HG03097 (cell line): ENCODE results near the gene LMAN1L.

Source experiments
- ATAC-seq: cut with Tn5 transposase; IDR thresholded peaks from one replicate; pipeline ENCODE4 v1.9.1; 2021; ENCODE audit not compliant: unreplicated experiment, low FRiP score

Gene LMAN1L

GRCh38 chr15:74812533-74812932, at the start of gene LMAN1L:
TSS of gene LMAN1L (plus strand) at chr15:74812835. CDS start at chr15:74812855, 20 bp downstream.
- no peak for ATAC-seq

- no peak for ATAC-seq
These were observed 49.2 kb upstream of the LMAN1L start for GRCh38 chr15:74763416-74763815.

DNA sequence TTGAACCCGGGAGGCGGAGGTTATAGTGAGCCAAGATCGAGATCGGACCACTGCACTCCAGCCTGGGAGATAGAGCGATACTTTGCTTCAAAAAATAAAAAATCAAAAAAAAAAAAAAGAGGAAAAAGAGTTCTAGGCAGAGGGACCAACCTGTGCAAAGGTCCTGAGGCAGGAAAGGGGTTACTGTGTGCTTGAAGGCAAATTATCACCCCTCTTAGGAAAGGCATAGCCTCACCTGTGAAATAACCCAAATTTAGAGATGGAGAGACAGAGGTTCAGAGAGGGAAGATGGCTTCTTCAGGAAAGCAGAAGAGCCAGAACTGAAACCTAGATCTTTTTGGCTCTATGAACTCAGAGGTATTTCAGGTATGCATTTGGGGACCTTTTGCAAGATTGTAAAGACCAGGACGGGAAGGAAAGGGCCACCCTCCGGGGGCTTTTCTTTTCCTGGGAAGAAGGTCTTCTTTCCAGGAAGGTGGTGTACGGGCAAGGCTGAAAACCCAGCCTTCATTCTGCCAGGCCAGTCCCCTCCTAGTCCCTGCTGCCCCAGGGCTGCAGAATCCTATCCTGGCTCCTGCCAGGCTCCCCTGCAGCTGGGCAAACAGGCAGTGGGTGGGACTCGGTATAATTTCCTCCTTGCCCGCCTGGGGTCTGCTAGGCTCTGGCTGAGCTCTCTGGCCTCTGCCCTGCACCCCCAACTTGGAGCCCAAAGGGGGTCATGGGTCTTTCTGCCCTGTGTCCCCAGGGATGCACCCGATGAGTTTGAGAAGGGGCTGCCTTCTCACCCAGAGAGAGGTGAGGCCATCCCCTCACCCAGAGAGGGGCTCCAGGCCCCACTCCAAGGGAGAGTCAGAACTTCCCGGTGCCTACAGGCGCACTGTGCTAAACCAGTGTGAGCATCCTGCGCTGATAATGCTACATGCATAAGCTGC, 45.2 kb upstream of the LMAN1L start:
- ATAC-seq, result no peak

DNA sequence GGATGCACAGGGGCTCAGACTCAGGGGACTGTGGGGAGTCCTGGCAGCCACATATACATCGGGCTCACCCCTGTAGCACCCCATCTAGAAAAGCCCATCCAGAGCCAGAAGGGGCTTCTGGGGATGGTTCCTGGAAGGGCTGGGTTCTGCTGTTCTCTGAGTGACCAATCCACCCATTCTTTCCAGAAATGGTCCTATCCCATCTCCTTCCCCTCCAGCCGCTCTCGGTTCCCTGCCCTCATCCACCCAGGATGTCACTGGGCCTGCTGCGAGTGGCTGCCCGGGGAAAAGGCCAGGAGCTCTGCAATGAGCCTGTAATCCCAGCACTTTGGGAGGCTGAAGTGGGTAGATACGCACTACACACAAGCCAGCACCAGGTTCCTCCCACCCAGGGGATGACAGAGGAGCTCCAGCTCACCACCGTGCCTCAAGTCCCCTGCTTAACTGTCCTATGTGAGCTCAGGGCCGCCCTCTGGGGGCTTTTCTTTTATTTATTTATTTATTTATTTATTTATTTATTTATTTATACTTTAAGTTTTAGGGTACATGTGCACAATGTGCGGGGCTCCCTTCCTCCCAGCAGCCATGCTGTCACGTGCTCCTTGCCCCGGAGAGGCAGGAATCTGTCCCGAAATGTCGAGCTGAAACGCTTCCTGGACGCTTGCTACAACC, 44.4 kb upstream of the LMAN1L start:
- no peak for ATAC-seq

DNA sequence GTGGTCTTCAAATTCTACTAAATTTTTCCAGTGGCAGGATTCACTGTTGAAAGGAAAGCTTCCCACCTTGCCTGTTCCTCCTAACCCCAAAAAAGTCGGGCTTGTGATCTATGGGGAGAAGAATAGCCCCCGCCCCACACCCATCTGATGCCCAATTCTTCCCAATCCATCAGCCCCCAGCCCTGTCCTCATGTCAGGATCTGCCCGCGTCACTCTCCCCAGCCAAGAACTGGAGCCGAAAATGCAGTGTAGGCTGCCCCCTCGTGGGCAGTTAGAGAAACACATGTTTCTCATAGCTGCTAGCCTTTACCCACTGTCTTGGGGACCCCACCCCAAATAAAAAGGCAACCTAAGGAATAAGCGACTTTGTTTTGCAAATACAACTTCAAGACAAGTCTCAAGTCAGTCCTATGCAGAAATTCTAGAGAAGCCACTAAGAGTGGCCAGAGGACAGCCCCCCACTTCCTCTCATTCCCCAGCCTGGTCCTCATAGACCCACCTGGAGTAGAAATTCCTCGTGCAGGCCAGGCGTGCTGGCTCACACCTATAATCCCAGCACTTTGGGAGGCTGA, 43.8 kb upstream of the LMAN1L start:
- ATAC-seq, result no peak

- no peak for ATAC-seq
These were observed 43.1 kb upstream of the LMAN1L start for GRCh38 chr15:74769463-74770025.

- ATAC-seq, result no peak
These were observed 42.3 kb upstream of the LMAN1L start for GRCh38 chr15:74770211-74770903.

- ATAC-seq, result no peak
These were observed 39.3 kb upstream of the LMAN1L start for GRCh38 chr15:74773329-74773728.

DNA sequence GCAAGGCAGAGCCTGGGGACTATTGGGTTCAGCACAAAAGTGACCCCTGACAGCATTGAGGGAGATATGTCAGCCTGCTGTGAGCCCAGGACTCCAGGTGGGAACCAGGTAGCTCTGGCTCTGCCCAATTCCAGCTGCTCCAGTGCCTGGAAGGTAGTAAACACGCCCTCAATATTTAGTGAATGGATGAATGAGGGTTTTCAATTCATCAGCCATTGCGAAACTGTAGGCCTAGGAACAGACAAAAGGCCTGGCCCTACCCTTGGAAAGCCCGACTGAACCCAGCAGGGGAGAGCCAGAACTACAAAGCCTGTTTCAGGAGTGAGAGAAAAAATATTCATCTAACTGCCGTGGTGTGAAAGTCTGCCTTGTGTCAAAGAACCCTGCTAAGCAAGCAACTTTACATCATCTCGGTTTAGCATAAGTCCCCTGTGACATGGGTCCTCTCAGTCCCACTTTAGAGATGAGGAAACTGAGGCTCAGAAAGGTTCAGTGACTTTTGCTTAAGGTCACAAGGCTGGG, 38.8 kb upstream of the LMAN1L start:
- no peak for ATAC-seq

DNA sequence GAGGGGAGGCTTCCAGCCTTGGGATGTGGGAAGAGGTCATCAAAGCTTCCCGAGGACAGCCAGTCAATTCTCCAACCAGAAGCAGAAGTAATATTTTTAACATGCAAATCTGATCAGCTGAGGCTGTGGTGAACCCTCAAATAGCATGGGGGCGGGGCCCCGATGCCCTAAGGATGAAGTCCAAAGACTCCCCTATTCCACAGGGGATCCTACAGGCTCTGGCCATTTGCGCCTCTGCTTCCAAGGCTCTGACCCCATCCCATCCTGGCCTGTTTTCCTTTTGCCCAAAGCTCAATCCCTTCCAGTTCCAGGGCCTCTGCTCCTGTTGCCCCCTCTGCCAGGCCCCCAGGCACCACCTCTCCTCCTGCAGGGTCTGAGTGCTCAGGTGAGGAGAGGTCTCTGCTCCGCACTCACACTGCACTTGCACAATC, 37.5 kb upstream of the LMAN1L start:
- no peak for ATAC-seq

DNA sequence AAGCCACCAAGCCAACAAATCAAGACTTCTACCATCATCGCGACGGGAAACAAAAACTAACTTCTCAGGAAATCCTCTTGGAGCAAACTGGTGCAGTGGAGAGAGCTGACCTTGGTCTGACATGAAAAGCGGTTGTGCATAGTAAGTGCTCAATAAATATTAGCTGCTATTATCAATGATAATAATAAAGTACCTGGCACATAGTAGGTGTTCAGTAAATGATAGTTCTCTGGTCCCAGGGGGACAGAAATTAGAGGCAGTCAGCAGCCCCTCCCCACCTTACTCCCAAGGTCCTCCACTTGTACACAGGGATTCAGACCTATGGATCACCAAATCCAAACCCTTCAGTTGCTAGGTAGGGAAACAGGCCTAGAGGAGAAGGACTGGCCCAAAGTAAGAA, 36.7 kb upstream of the LMAN1L start:
- no peak for ATAC-seq

- peak; percentile 40 for ATAC-seq
These were observed 35.5 kb upstream of the LMAN1L start for GRCh38 chr15:74776821-74777768.

GRCh38 chr15:74777769-74778598, 34.7 kb upstream of the LMAN1L start:
- ATAC-seq, result no peak

GRCh38 chr15:74778599-74778970, 34.0 kb upstream of the LMAN1L start:
- ATAC-seq, result no peak

GRCh38 chr15:74779162-74779648, 33.4 kb upstream of the LMAN1L start:
- ATAC-seq, result no peak

GRCh38 chr15:74780523-74781430, 31.9 kb upstream of the LMAN1L start:
- ATAC-seq, result no peak
